NCI-H69 (cell line): Measurements from ENCODE around the gene IL5.
"Not testable (repeated sequence)": the region's sequence is repeated elsewhere in the genome, so short reads cannot be mapped to it uniquely, and the experiment has no call there.

ENCODE experiments used
- DNase-seq: peaks from one replicate; lab custom pipeline; 2025; lab: John Stamatoyannopoulos, UW

IL5 gene

GRCh38 chr5:132543472-132544201 is at the start of gene IL5:
Gene IL5 (minus strand): TSS chr5:132543522. CDS start chr5:132543478, 44 bp downstream.
- DNase-seq, result no peak

GRCh38 chr5:132592521-132592920 is 49.2 kb upstream of the IL5 start:
- no peak for DNase-seq

- DNase-seq, result no peak
Observed at GRCh38 chr5:132591145-132591544, 47.8 kb upstream of the IL5 start.

DNA sequence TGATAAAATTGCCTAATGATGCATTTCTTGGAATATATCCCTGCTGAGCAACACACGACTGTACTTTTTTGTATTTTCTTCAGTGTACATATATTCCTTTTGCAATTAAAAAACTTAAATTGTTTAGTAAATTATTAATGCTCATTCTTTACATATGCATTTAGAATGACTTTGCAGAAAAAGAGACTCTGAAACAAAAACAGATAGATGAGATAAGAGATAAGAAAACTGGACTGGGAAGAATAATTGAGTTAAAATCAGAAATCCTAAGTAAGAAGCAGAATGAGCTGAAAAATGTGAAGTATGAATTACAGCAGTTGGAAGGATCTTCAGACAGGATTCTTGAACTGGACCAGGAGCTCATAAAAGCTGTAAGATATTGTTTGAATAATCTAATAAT is 46.1 kb upstream of the IL5 start:
- no peak for DNase-seq

DNA sequence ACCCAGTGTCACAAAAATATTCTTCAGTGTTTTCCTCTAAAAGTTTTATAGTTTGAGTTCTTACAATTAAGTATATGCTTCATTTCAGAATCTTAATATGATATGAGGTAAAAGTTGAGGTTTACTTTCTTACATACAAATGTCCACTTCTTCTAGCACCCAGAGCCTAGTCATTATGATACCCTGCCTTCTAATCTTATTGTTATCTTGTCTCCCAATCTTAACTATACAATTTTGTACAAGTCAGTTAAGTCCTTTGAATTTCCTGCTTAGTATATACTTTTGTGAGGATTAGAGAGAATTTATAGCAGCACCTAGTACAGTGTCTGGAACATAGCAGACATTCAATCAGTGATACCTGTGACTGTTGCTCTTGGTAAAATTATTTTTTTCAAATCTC is 42.7 kb upstream of the IL5 start:
- no peak for DNase-seq

GRCh38 chr5:132584560-132584959 is 41.2 kb upstream of the IL5 start:
- not testable (repeated sequence) for DNase-seq

GRCh38 chr5:132576123-132576522 is 32.8 kb upstream of the IL5 start:
- DNase-seq, result no peak

DNA sequence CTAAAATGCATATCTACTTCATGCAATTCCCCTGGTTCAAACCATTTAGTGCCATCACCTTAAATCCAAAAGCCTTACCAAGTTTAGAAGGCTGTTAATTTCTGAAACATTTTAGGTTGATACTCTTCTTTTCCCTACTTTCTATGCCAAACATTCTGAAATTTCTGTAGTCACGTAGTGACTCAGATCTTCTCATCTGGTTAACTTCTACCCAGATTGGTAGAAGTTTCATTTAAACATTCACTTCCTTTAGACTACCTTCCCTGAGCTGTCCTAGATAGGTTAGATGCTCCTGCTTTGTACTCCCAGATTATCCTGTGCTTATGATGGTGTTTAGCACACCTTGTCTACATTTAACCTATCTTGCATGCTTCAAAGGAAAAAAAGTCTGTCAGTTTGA is 23.3 kb upstream of the IL5 start:
- no peak for DNase-seq

GRCh38 chr5:132564555-132564954 is 21.2 kb upstream of the IL5 start:
- DNase-seq, result not testable (repeated sequence)

GRCh38 chr5:132561601-132562000 is 18.3 kb upstream of the IL5 start:
- no peak for DNase-seq

DNA sequence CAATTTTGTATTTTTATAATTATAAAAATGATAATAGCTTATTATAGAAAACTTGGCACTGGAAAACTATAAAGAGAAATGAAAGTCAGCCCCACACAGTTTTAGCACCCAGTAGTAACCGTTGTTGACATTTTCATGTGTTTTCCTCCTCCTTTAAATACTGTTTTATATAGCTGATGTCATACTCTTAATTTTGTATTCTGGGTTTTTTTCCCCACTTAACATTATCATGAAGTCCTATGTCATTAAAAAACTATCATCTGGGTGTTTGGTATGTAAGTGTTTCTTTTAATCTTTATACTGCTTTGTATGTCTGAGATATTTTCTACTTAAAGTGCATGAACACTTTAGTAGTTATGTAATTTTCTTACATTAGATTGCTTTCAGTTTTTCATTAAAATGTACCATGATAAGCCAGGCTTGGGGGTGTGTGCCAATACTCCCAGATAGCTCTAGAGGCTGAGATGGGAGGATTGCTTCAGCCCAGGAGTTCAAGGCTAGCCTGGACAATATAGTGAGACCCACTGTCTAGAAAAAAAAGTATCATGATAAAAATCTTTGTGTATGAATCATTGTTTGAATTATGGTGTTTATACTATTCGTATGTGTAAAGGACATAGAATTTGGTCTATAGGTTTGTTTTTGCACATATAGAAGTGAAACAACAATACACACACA is 16.2 kb upstream of the IL5 start:
- no peak for DNase-seq

- peak; percentile 83 for DNase-seq
Observed at GRCh38 chr5:132557478-132558172, 14.3 kb upstream of the IL5 start.

DNA sequence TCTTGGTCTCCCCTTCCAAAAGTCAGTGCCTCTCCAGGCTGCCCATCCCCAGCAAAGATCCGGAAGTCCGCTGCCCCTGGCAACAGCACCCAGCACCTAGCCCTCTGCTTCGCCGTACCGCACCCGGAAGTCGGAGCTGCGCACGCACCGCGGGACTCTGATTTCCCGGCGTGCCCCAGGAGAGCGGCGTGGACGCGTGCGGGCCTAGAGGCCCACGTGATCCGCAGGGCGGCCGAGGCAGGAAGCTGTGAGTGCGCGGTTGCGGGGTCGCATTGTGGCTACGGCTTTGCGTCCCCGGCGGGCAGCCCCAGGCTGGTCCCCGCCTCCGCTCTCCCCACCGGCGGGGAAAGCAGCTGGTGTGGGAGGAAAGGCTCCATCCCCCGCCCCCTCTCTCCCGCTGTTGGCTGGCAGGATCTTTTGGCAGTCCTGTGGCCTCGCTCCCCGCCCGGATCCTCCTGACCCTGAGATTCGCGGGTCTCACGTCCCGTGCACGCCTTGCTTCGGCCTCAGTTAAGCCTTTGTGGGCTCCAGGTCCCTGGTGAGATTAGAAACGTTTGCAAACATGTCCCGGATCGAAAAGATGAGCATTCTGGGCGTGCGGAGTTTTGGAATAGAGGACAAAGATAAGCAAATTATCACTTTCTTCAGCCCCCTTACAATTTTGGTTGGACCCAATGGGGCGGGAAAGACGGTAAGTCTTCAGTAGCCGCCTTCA is 13.6 kb upstream of the IL5 start, which contains the start of gene RAD50:
TSS of gene RAD50 (plus strand) at position 215 of the 715 bp plus-strand sequence. CDS start at position 563, 348 bp downstream.
- DNase-seq, result peak; percentile 99

GRCh38 chr5:132556153-132556762 is 12.9 kb upstream of the IL5 start:
- DNase-seq, result peak; percentile 86

- DNase-seq, result no peak
Observed at GRCh38 chr5:132549576-132549975, 6.3 kb upstream of the IL5 start.

GRCh38 chr5:132548834-132549233 is 5.5 kb upstream of the IL5 start:
- not testable (repeated sequence) for DNase-seq

DNA sequence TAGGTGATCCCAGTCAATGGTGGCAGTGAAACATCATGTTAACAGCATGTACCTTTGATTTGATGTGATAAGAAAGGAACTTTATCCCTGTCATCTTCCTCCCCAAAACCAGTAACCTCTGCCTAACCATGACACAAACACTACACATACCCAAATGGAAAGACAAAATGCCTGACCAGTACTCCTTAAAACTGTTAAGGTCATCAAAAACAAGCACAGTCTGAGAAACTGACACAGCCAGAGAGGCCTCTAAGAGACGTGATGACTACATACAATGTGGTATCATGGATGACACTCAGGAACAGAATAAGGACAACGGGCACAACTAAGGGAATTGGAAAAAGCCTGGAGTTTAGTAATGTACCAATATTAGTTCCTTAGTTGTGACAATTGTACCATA is 3.9 kb upstream of the IL5 start:
- DNase-seq, result no peak

DNA sequence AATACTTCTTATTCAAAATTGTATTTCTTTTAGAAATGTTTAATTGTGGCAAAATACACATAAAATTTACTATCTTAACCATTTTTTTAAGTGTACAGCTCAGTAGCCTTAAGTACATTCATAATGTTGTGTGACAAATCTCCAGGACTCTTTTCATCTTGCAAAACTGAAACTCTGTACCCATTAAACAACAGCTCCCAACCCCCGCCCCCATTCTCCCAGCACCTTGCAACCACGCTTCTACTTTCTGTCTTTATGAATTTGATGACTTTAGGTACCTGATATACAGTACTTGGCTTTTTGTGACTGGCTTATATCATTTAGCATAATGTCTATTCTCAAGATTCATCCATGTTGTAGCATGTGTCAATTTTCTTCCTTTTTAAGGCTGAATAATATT is 2.8 kb upstream of the IL5 start:
- no peak for DNase-seq

DNA sequence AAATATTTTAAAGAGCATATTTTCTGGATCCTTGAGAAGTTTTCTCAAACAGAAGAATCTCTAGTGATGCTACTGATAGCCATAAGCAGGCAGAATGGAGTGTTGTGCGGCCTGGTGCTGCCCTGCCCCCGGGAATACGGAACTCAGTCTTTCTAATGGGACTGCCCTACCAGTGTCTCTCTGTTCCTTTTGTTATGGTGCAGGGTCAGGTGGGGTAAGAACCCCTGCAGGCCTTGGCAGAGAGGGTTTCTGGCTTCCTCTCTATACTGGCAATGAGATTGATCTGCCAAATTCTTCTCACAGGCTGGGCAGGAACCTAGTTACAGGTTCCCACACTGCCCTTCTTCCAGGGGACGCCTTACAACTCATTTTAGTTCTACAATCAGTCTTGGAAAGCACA is 2.6 kb downstream of the IL5 start:
- no peak for DNase-seq

- DNase-seq, result no peak
Observed at GRCh38 chr5:132540149-132540548, 3.2 kb downstream of the IL5 start.

- DNase-seq, result no peak
Observed at GRCh38 chr5:132539716-132540115, 3.6 kb downstream of the IL5 start.

DNA sequence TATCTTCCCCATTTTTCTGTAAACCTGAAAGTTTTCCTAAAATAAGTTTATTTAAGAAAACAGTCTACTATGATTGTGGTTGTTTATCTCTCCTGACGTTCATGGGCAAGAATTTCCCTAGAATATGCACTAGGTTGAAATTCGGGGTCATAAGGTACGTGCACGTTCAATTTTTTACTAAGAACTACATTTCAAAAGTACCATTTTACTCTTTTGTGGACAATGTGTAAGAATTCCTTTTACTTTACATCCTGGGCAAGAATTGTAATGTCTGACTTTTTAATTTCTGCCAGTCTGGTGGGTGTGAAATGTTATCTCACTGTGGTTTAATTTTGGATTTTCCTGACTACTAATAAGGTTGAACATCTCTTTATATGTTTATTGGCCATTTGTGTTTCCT is 12.4 kb downstream of the IL5 start:
- no peak for DNase-seq
